ENCODE data around the gene KLHL22.

DNA sequence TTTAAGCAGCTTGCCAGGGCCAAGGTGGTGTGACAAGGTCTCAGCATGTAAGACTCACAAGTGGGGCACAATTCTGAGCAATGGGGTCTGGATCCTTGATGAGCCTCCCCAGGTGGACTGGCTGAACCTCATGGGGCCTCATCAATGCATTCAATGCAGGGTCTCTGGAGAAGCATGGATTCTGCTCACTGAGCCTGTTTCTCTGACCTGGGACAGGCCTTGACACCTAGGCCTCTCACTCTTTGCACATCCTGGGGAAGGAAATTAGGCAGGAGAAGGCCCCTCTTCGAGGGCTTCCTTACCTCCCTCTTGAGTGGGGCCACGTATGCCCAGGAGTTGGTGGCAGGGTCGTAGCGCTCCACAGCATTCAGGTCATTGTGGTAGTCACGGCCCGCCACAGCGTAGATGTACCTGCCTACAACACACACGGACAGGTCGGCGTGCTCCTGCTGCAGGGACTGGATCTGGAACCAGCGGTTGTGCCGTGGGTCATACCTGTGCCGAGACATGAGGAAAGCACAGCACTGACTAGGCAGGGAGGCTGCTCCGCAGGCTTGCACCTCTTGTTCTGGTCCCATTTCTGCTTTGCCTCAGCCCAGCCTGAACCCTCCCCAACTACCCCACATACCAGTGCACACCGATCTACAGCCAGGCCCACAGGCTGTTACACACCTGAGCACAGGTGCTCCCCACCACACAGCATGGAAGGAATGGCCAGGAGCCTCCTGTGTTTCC, 37.9 kb downstream of the KLHL22 start:
- TF ChIP-seq POLR2A (IDR thresholded peaks at IDR 0.05; ENCODE audit: control extremely low read depth in 1 of 2, low read depth in 2 of 2, low read length in 2 of 2) (no peak), RBBP5 (IDR thresholded peaks at IDR 0.05; ENCODE audit: borderline replicate concordance, low read depth, low read length) (no peak), NRF1 (IDR thresholded peaks at IDR 0.05; ENCODE audit: low read depth, low read length) (no peak), SRF (IDR thresholded peaks at IDR 0.05; ENCODE audit: low read depth, low read length) (no peak), MAFK (IDR thresholded peaks at IDR 0.05; ENCODE audit: low read depth, low read length) (no peak), SP1 (IDR thresholded peaks at IDR 0.05; ENCODE audit: low read depth, low read length) (no peak), CEBPB (IDR thresholded peaks at IDR 0.05; ENCODE audit: low read depth, low read length) (no peak), EZH2 (IDR thresholded peaks at IDR 0.05; ENCODE audit: low read depth, low read length, severe bottlenecking) (no peak), CHD2 (IDR thresholded peaks at IDR 0.05; ENCODE audit: low read length) (no peak)
- TF ChIP-seq, protein P1, sequence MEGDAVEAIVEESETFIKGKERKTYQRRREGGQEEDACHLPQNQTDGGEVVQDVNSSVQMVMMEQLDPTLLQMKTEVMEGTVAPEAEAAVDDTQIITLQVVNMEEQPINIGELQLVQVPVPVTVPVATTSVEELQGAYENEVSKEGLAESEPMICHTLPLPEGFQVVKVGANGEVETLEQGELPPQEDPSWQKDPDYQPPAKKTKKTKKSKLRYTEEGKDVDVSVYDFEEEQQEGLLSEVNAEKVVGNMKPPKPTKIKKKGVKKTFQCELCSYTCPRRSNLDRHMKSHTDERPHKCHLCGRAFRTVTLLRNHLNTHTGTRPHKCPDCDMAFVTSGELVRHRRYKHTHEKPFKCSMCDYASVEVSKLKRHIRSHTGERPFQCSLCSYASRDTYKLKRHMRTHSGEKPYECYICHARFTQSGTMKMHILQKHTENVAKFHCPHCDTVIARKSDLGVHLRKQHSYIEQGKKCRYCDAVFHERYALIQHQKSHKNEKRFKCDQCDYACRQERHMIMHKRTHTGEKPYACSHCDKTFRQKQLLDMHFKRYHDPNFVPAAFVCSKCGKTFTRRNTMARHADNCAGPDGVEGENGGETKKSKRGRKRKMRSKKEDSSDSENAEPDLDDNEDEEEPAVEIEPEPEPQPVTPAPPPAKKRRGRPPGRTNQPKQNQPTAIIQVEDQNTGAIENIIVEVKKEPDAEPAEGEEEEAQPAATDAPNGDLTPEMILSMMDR (IDR thresholded peaks at IDR 0.05; ENCODE audit: control extremely low read depth in 1 of 3, insufficient read depth in 1 of 3, low read depth in 1 of 3, low read length in 3 of 3): no peak
- TF ChIP-seq, protein P2, sequence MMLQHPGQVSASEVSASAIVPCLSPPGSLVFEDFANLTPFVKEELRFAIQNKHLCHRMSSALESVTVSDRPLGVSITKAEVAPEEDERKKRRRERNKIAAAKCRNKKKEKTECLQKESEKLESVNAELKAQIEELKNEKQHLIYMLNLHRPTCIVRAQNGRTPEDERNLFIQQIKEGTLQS (IDR thresholded peaks at IDR 0.05; ENCODE audit: insufficient read depth, low read depth, low read length): no peak
- TF ChIP-seq, protein P3, sequence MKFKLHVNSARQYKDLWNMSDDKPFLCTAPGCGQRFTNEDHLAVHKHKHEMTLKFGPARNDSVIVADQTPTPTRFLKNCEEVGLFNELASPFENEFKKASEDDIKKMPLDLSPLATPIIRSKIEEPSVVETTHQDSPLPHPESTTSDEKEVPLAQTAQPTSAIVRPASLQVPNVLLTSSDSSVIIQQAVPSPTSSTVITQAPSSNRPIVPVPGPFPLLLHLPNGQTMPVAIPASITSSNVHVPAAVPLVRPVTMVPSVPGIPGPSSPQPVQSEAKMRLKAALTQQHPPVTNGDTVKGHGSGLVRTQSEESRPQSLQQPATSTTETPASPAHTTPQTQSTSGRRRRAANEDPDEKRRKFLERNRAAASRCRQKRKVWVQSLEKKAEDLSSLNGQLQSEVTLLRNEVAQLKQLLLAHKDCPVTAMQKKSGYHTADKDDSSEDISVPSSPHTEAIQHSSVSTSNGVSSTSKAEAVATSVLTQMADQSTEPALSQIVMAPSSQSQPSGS (IDR thresholded peaks at IDR 0.05; ENCODE audit: low read length): no peak

Data from H1 (cell line).